HEK293T (cell line): Measurements from ENCODE around the gene CRLF1.

Experiments used
- CTCF ChIA-PET: fragments of 350-600 bp; formaldehyde crosslinking; extraction: SDS; loops from one replicate; lab custom pipeline; 2021; ENCODE audit warnings: antibody characterized with exemption, inconsistent platforms; lab: Yijun Ruan, JAX
- POLR2A ChIA-PET: fragments of 350-600 bp; formaldehyde crosslinking; extraction: SDS; loops from one replicate; lab custom pipeline; 2020; ENCODE audit warnings: antibody characterized with exemption, inconsistent platforms; lab: Yijun Ruan, JAX
- DNase-seq: peaks from one replicate; pipeline ENCODE4 v3.0.0; 2012; ENCODE audit warnings: mixed read lengths; ENCODE audit errors: extremely low spot score
- ARNT ChIP-seq: fragments of 450-650 bp; IDR thresholded peaks from 2 replicates; pipeline ENCODE4 v1.6.1; 2017; ENCODE audit warnings: mild to moderate bottlenecking
- BHLHE40 ChIP-seq: fragments of 450-650 bp; IDR thresholded peaks from 2 replicates; pipeline ENCODE4 v1.6.1; 2016; ENCODE audit warnings: mild to moderate bottlenecking, moderate library complexity, borderline replicate concordance
- CTBP1 ChIP-seq: fragments of 450-650 bp; IDR thresholded peaks from 2 replicates; pipeline ENCODE4 v1.6.1; 2016; ENCODE audit warnings: borderline replicate concordance
- ELF4 ChIP-seq: fragments of 450-650 bp; IDR thresholded peaks from 2 replicates; pipeline ENCODE4 v1.6.1; 2017; ENCODE audit warnings: antibody characterized with exemption
- FOXA1 ChIP-seq: fragments of 450-650 bp; IDR thresholded peaks from 2 replicates; pipeline ENCODE4 v1.6.1; 2016; ENCODE audit warnings: mild to moderate bottlenecking
- FOXK2 ChIP-seq: fragments of 450-650 bp; IDR thresholded peaks from 2 replicates; pipeline ENCODE4 v1.6.1; 2016; ENCODE audit warnings: mild to moderate bottlenecking
- FOXM1 ChIP-seq: fragments of 450-650 bp; IDR thresholded peaks from 2 replicates; pipeline ENCODE4 v1.6.1; 2017; ENCODE audit warnings: mild to moderate bottlenecking, borderline replicate concordance
- HDGF ChIP-seq: fragments of 450-650 bp; IDR thresholded peaks from 2 replicates; pipeline ENCODE4 v1.6.1; 2017; ENCODE audit warnings: antibody characterized with exemption, borderline replicate concordance
- L3MBTL2 ChIP-seq: fragments of 450-650 bp; conservative IDR thresholded peaks from 2 replicates; pipeline ENCODE4 v1.6.1; 2016; ENCODE audit warnings: mild to moderate bottlenecking
- LEF1 ChIP-seq: fragments of 450-650 bp; IDR thresholded peaks from 2 replicates; pipeline ENCODE4 v1.6.1; 2017; ENCODE audit warnings: mild to moderate bottlenecking, borderline replicate concordance
- NFRKB ChIP-seq: fragments of 450-650 bp; IDR thresholded peaks from 2 replicates; pipeline ENCODE4 v1.6.1; 2016; ENCODE audit warnings: mild to moderate bottlenecking, moderate library complexity
- SP1 ChIP-seq: fragments of 450-650 bp; IDR thresholded peaks from 2 replicates; pipeline ENCODE4 v1.6.1; 2017
- SUZ12 ChIP-seq: fragments of 450-650 bp; IDR thresholded peaks from 2 replicates; pipeline ENCODE4 v1.6.1; 2016; ENCODE audit warnings: mild to moderate bottlenecking
- TARDBP ChIP-seq: fragments of 450-650 bp; IDR thresholded peaks from 2 replicates; pipeline ENCODE4 v1.6.1; 2016
- ZNF384 ChIP-seq: fragments of 450-650 bp; IDR thresholded peaks from 2 replicates; pipeline ENCODE4 v1.6.1; 2016
- TF ChIP-seq, protein P1 (sequence below): fragments of 450-650 bp; IDR thresholded peaks from 2 replicates; pipeline ENCODE4 v1.6.1; 2016

The CRLF1 gene

DNA sequence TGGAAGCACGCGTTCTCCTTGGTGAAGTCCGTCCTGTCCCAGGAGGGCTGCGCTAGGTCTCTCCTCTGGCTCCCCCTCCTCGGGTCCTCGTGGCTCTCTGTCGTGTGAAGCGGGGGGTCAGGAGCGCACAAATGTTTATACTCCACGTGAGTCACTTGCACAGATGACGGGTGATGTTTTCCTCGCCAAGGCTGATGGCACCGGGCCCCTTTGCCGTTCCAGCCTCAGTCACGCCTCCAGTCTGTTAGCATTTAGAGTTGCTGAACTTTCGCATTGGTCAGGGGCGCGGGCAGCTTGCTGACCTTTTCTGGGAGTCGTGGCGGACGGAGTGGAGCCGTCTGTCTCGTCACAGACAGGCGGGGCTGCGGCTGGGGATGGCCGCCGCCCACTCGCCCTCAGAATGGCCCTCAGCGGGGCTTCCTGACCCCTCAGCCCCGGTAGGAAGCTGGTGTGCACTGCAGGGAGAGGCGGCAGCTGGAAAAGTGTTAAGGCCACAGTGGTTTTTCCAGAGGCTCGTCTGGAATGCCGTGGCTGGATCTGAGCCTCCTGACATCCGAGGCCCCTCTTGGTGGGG, 44.0 kb upstream of the CRLF1 start:
- POLR2A ChIA-PET: no interaction called here
- TF ChIP-seq ARNT (no peak), ELF4 (no peak), TARDBP (no peak), ZNF384 (no peak), L3MBTL2 (no peak), HDGF (no peak), LEF1 (no peak), NFRKB (no peak), FOXA1 (no peak)
- DNase-seq: no peak
- CTCF ChIA-PET: no interaction called here

DNA sequence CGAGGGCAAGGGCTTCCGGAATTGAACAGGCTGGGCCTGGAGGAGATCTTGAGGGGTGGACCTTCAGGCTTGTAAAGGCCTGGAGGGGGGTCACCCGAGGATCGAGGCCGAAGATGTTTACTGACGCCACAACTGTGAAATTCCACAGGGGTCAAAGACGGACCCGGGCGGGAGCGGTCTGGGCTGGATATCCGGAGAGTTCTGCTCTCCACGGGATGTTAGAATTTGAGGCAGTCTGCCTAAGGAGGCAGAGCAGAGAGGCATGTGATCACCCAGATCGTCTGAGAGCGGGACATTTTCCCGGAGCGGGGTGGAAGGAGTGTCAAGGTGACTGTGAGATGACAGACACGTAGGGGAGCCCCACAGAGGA, 43.4 kb upstream of the CRLF1 start:
- POLR2A ChIA-PET: no interaction called here
- DNase-seq: no peak
- no peak for TF ChIP-seq LEF1
- CTCF ChIA-PET: no interaction called here

DNA sequence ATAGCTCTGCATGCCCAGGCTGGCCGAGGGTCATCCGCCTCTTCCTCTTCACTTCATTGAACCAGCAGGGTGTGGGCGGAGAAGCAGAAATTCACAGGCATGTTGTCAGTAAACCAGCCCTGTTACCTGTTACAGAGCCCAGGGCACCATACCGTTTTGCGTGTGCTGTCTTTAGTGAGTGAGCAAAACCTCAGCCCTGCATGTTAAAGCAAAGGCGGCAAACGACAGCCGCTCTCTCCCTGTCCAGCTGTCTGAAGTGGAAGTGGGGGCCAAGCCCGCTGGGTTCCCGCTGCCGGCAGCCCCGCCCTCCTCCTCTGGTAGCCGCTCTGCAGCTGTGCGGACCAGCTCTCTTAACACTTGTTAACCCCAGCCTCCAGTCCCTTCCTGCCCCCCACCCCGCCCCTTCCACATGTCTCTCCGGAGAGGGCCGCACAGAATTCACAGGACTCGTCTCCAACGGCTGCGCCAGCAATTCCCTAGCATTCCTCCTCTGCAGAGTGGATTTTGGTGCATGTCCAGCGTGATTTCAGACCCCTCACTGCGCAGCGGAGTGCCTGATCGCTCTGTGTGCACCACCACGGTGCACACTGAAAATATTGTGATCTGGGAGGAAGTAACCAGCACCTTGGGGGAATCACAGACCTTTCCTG, 42.9 kb upstream of the CRLF1 start:
- ChIA-PET CTCF (no interaction called here), POLR2A (no interaction called here)
- TF ChIP-seq NFRKB (no peak), FOXM1 (no peak), SP1 (no peak), ELF4 (no peak), SUZ12 (no peak), HDGF (no peak), FOXK2 (no peak), LEF1 (no peak), L3MBTL2 (no peak), ARNT (no peak), TARDBP (no peak), CTBP1 (no peak), FOXA1 (no peak), BHLHE40 (no peak), ZNF384 (no peak)
- TF ChIP-seq, protein P1, sequence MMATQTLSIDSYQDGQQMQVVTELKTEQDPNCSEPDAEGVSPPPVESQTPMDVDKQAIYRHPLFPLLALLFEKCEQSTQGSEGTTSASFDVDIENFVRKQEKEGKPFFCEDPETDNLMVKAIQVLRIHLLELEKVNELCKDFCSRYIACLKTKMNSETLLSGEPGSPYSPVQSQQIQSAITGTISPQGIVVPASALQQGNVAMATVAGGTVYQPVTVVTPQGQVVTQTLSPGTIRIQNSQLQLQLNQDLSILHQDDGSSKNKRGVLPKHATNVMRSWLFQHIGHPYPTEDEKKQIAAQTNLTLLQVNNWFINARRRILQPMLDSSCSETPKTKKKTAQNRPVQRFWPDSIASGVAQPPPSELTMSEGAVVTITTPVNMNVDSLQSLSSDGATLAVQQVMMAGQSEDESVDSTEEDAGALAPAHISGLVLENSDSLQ: no peak
- no peak for DNase-seq

DNA sequence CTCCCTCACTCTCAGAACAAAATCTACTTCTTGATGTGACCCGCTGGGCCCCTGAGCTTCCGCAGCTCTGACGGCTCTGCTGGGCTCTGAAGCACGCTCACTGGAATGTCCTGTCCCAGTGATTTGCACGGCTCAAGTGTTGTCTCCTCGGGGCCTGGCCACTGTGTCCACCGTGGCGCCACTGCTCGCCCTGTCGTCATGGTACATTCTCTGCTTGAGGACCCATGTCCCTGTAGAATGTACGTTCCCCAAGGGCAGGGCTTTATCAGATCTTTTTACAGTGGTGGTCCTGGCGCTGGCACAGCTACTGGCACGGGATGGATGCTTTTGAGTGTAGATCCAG, 42.3 kb upstream of the CRLF1 start:
- ChIA-PET POLR2A (no interaction called here), CTCF (no interaction called here)
- DNase-seq: no peak
- TF ChIP-seq LEF1 (no peak), CTBP1 (no peak), FOXK2 (no peak), SUZ12 (no peak), HDGF (no peak), SP1 (no peak), TARDBP (no peak), BHLHE40 (no peak), ELF4 (no peak), FOXA1 (no peak), L3MBTL2 (no peak), ARNT (no peak), FOXM1 (no peak), NFRKB (no peak), ZNF384 (no peak)
- TF ChIP-seq, protein P1: no peak

DNA sequence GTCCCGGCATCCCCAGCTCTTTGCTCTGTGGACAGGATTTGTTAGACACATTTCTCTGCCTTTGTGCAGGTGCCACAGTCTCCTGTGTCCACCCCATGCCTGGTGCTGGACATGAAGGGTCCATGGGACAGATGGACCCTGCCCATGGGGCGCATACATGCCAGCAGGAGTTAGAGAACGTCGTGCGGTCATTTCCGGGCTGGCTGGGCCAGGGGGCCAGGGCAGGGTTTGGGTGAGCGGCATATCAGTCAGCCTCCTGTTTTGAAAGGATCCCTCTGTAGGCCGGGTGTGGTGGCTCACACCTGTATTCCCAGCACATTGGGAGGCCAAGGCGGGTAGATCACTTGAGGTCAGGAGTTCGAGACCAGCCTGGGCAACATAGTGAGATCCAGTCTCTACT, 41.2 kb upstream of the CRLF1 start:
- ChIA-PET POLR2A (no interaction called here), CTCF (no interaction called here)
- no peak for TF ChIP-seq NFRKB
- TF ChIP-seq SUZ12: no peak
- no peak for TF ChIP-seq ELF4
- no peak for TF ChIP-seq CTBP1
- TF ChIP-seq HDGF: no peak
- DNase-seq: no peak

DNA sequence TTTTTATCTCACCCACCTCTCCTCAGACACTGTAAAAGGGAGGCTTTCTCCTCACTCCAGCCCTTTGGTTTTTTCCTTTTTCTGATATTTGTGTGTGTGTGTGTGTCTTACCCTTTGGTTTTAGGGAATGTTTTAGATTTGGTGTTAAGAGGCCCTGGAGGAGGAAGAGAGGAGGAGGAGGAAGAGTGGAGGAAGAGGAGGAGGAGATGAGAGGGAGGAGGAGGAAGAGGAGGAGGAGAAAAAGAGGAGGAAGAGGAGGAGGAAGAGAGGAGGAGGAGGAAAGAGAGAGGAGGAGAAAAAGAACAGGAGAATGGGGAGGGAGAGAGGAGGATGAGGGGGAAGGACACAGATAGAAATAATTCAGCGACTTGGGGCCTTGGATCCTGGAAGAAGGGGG, 40.8 kb upstream of the CRLF1 start:
- ChIA-PET POLR2A (no interaction called here), CTCF (no interaction called here)
- DNase-seq: no peak
- TF ChIP-seq L3MBTL2 (no peak), NFRKB (no peak), FOXA1 (no peak), SUZ12 (no peak), SP1 (no peak), ZNF384 (no peak), ARNT (no peak), BHLHE40 (no peak), ELF4 (no peak), TARDBP (no peak)
- TF ChIP-seq, protein P1: no peak
